GM12872 (cell line): Measurements from ENCODE around the gene CDC40.

Experiments used
- TF ChIP-seq, protein P1 (sequence below): IDR thresholded peaks from 3 replicates; pipeline ENCODE4 v1.5.1; 2011; ENCODE audit warnings: low read depth, mild to moderate bottlenecking, low read length, moderate library complexity; ENCODE audit not compliant: insufficient read depth

Gene CDC40

DNA sequence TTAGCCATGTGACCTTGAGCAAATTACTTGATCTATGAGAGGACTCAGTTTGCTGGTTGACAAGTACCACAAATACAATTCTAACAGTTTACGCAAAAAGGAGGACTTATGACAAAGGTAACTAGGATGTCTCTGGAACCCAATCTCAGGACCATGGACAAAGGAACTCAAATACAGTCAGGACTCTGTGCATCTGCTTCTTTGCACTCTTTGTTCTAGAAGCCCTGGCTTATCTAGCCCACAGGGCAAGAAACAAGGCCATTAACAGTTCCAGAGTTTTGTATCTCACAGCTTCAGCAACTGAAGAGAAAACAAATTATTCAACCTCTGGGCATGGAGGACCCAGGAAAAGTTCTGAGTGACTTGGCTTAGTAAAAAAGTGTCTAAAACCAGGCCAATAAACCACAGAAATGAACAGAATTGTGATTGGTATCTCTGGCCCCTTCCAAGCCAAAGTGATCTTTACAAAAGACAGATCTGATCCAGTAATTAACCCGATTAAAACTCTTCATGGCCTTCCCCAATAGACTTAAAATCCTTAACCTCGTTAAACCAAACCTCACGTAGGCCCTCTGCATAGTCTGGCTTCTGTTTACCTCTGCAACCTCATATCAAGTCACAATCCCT is 6.6 kb upstream of the CDC40 start:
- TF ChIP-seq, protein P1, sequence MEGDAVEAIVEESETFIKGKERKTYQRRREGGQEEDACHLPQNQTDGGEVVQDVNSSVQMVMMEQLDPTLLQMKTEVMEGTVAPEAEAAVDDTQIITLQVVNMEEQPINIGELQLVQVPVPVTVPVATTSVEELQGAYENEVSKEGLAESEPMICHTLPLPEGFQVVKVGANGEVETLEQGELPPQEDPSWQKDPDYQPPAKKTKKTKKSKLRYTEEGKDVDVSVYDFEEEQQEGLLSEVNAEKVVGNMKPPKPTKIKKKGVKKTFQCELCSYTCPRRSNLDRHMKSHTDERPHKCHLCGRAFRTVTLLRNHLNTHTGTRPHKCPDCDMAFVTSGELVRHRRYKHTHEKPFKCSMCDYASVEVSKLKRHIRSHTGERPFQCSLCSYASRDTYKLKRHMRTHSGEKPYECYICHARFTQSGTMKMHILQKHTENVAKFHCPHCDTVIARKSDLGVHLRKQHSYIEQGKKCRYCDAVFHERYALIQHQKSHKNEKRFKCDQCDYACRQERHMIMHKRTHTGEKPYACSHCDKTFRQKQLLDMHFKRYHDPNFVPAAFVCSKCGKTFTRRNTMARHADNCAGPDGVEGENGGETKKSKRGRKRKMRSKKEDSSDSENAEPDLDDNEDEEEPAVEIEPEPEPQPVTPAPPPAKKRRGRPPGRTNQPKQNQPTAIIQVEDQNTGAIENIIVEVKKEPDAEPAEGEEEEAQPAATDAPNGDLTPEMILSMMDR = no peak

DNA sequence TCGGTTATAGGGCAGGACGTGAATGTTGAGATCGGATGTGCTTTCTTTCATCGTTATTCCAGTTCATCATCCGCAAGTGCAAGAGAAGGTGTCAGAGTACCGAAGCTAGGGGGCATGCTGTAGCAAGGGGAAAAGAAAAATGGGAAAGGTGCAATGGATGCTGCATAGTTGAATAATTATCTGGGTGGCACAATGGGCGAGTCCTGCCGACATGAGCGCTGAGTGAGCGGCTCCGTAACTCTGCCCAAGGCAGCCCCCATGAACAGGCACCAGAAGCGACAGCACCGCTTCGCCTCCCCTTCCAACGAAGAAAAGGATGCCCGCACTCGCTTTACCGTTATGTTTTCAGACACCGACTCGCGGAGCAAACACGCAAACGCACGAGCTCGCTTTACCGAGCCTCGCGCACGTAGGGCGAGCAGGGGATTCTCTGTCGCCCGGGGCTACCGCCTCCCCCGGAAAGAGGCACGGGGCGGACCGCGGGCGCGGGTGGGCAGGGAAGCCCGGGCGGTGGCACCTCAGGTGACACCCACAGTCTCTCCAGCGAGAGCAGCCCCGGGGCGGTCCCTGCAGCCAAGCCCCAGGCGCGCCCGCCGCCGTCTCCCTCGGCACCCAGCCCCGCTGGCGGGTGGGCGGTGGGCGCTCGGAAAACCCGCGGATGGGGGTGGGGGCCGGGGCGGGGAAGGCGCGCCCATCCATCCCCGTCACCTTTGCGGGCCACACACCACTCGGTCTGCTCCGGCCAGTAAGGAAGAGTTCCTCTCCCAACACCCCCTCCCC is 1.4 kb upstream of the CDC40 start:
- TF ChIP-seq, protein P1 = peak; percentile 46; the same call in 2 of the 3 replicates

DNA sequence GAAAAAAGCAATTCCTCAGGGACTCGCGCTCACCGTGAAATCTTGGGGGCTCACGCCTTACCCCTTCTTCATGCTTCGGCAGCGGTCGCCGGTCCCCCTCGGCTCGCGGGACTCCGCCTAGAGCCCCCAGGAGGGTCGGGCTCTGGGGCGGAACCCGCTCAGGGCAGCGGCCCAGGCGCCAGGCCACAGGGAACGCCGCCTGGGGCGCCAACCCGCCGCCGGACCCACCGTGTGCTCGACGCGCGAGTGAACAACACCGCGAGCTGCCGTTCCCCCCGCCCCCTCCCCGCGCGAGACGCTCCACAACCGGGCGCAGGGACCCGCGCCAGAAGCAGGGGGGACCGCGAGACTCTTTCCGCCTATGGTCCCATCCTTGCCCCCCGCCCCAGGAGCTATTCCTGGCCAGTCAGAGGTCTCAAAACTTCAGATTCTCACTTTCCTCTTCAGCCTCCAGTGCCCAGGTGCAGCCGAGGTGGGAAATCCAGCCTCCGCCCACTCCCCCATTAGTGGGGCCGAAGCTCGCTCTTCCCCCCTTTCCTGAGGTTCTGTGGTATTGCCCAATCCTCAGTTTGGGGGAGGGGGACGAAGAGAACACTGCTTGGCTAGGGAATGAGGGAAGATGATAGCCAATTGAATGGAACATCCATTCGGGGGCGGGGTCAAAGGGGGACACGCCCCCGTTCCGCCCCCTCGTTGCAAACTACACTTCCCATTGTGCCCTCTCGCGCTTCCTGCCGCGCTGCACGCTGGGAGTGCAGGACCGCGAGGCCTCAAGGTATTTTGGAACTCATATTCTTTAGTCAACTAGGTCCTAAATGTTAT is 610 bp upstream of the CDC40 start, which contains the start of gene WASF1:
TSS of gene WASF1 (minus strand) at position 265 of the 822 bp plus-strand sequence. CDS start 52,069 bp downstream, outside the sequence.
- TF ChIP-seq, protein P1 = no peak

DNA sequence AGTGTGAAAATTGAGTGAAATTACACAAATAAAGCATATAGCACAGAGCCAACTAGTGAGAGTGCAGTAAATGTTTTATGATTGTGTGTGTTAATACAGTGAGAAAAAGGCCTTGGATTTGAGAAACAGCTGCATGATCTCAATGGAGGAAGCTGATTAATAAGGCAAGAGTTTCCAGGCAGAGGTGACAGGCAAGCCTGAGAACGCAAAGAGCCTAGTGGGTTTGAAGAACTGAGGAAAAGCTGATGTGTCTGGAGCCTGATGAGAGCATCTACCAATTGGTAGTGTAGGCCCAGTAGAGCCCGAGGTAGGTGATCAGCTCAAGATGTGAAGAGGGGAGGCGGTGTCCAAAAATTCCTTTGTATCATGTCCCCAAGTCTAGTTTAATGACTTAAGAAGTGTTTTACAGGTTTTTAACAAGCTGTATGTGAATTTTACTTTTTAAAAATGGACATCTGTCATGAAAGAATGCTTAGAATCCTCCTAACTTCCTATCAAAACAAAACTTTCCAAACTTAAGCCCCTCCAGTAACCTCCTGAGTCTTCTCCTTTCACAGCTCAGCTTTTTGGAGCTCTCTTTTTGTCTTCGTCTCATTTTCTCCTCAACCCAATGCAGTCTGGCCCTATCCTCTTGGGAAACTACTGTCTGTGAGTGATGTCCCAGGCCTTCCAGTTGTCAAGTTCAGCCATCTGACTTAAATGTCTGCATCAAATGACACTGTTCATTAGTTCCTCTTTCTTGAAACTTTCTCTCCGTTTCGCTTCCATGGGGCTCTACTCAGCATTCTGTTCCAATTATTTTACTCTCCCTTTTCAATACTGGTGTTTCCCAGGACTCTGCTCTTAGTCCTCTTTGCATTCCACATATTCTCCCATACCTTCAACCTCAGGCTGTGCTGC is 1.2 kb downstream of the CDC40 start:
- TF ChIP-seq, protein P1 = no peak

DNA sequence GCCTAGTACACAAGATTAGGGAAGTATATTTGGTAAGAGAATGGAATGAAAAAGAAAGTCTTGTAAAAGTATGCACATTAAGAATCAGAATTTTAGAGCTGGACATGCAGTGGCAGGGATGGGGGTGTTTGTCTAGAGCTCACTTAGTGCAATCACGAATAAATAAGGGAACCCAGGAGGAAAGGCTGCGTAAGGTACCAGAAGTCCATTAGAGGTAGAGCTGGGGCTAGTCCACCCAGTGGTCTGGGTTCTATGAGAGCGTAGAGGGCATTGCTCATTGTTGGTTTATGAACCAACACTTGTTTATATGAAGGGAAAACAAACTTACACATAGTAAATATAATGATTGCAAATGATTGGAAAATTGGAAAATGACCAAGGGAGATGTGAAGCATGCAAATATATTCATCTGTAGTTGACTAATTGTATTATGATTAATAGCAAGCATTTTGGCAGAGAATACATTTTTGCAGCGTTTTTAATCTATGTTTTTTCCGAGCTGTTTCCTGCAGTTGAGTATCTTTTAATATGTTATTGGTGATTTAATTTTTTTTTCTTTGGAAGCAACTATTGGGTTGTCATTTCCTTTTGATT is 3.2 kb downstream of the CDC40 start:
- TF ChIP-seq, protein P1 = no peak

DNA sequence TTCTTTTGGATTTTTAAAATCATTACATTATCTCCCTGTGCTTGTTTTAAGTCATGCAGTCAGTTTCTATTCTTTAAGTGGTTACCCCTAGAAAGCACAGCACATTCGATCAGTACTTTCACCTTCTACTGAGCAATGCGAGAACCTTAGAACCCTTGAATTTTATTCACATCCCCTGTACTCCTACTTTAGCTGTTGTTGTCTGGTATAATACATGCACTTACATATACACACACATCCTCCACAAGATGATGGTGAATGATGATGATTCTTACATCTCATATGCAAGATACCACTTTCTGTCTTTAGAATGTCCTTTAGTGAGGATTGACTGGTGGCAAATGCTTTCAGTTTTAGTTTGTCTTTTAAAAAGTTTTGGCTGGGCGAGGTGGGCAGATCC is 5.7 kb downstream of the CDC40 start:
- TF ChIP-seq, protein P1 = no peak
